Right lobe of liver (tissue), 6 donors: Measurements from ENCODE around the gene BCAR3. TPM values are rescaled to one million over a fixed set of nuclear protein-coding genes. Genes with fewer than 3 reads are reported as not detected.

Experiments
- ATAC-seq, 4 donors: fragments of 200-7000 bp; cut with Tn5 transposase; one replicate each; pipeline ENCODE4 v1.9.1; 2020; ENCODE audit warnings: mild to moderate bottlenecking in 4 of 4, moderate library complexity in 4 of 4
- DNase-seq, 3 donors: peaks; one replicate each; pipeline ENCODE4 v3.0.0-alpha.2; 2020
- H3K27ac ChIP-seq, 3 donors: fragments of 200-600 bp; one replicate each; pipeline ENCODE4 v1.8.0; 2022
- H3K27me3 ChIP-seq, 2 donors: fragments of 200-600 bp; one replicate each; pipeline ENCODE4 v1.8.0; 2022
- H3K36me3 ChIP-seq, 4 donors: fragments of 200-600 bp; sonication (generic) in 1 of 4; one replicate each; pipeline versions ENCODE4 v1.5.1 to v1.8.0; 2017 to 2022; ENCODE audit warnings: control low read depth in 1 of 4
- H3K4me1 ChIP-seq, 4 donors: fragments of 200-600 bp; sonication (generic) in 1 of 4; one replicate each; pipeline versions ENCODE4 v1.5.1 to v1.8.0; 2017 to 2022; ENCODE audit warnings: control low read depth in 1 of 4
- H3K4me3 ChIP-seq, 3 donors: fragments of 200-600 bp; one replicate each; pipeline ENCODE4 v1.8.0; 2022
- H3K9me3 ChIP-seq, 4 donors: fragments of 200-600 bp; sonication (generic) in 1 of 4; one replicate each; pipeline versions ENCODE4 v1.5.1 to v1.8.0; 2017 to 2022; ENCODE audit warnings: control low read depth in 1 of 4
- CTCF ChIP-seq, 4 donors: fragments of 200-600 bp in 3 of 4; fragments of 450-650 bp in 1 of 4; IDR thresholded peaks; one replicate each; pipeline versions ENCODE4 v1.5.1 to v1.8.0; 2016 to 2022; ENCODE audit warnings: antibody characterized with exemption in 4 of 4, mild to moderate bottlenecking in 2 of 4
- POLR2A ChIP-seq: fragments of 450-650 bp; IDR thresholded peaks from one replicate; pipeline ENCODE4 v1.6.1; 2017; ENCODE audit warnings: antibody characterized with exemption, mild to moderate bottlenecking
- WGBS: methylation state at CpG from one replicate; pipeline ENCODE4 v1.1.6; 2018; ENCODE audit warnings: low coverage, low lambda C conversion rate; ENCODE audit not compliant: insufficient coverage; ENCODE audit errors: missing lambda C conversion rate; 5-methylcytosine and 5-hydroxymethylcytosine counted together
- intact Hi-C, 2 donors: fragments of 100-400 bp; cut with DNase I; formaldehyde crosslinking; loops; one replicate each; pipeline versions ENCODE4 v1.11.2 to v1.14.1; 2022
- total RNA-seq, 6 experiments: library from RNA; depleted of rRNA in 2 of 6; stranded (reverse); fragments of >200 nt in 2 of 6; fragmentation: NEBNext Ultra II Directional in 3 of 6; extraction: Animal tissue kit (Norgen Biotek cat#: 25700) in 3 of 6; gene quantifications; one replicate each; pipeline versions ENCODE4 v1.1.0 to v1.2.4, GENCODE V29; 2016 to 2023
- donor health status: DM: no; HTN: yes; CAD: no.
- donor health status: DM: no; HTN: no; CAD: no.
- donor health status: DM: no; HTN: no; CAD: no.
- donor health status: DM: no; HTN: yes; CAD: no.
- donor health status: DM: no; HTN: yes; CAD: no.

Gene BCAR3
- total RNA-seq, 6 experiments from 2014 or later: 7.6 to 19.8 (median 12.9) TPM

- 100% methylated on average over 1 of the region's 1 CpG for WGBS
These were observed 32.7 kb upstream of the BCAR3 start for GRCh38 chr1:93714356-93714755.

GRCh38 chr1:93713341-93713740, 31.7 kb upstream of the BCAR3 start:
- ATAC-seq: no peak
- H3K4me3 ChIP-seq: no peak overlapping the region
- no peak overlapping the region for H3K27ac ChIP-seq
- TF ChIP-seq CTCF (IDR thresholded peaks at IDR 0.05): no peak
- TF ChIP-seq POLR2A: no peak
- peaks cover 0 to 5% (median 2%) of the 10 kb centered on the region in 4 donors for H3K4me1 ChIP-seq
- no peaks in the 10 kb centered on the region for H3K9me3 ChIP-seq
- H3K27me3 ChIP-seq: no peaks in the 10 kb centered on the region
- H3K36me3 ChIP-seq: no peaks in the 10 kb centered on the region
- no peak for DNase-seq
- intact Hi-C loops: no loop called here

More at GRCh38 chr1:93714356-93714755, 32.7 kb upstream of the BCAR3 start:
- H3K36me3 ChIP-seq: no peaks in the 10 kb centered on the region
- no peak for TF ChIP-seq POLR2A
- TF ChIP-seq CTCF (IDR thresholded peaks at IDR 0.05): no peak
- intact Hi-C loops: no loop called here
- H3K27me3 ChIP-seq: no peaks in the 10 kb centered on the region
- H3K4me3 ChIP-seq: no peak overlapping the region
- ATAC-seq (no peak), DNase-seq (no peak)
- no peaks in the 10 kb centered on the region for H3K9me3 ChIP-seq
- H3K27ac ChIP-seq: no peak overlapping the region
- H3K4me1 ChIP-seq: peaks cover 0 to 5% (median 2%) of the 10 kb centered on the region in 4 donors

GRCh38 chr1:93712741-93713140, 31.1 kb upstream of the BCAR3 start:
- WGBS: 88% methylated on average over 2 of the region's 2 CpGs
- H3K27me3 ChIP-seq: no peaks in the 10 kb centered on the region
- DNase-seq (no peak), ATAC-seq (no peak)
- H3K27ac ChIP-seq: no peak overlapping the region
- intact Hi-C loops: no loop called here
- no peak overlapping the region for H3K4me3 ChIP-seq
- no peaks in the 10 kb centered on the region for H3K36me3 ChIP-seq
- H3K9me3 ChIP-seq: no peaks in the 10 kb centered on the region
- TF ChIP-seq CTCF (IDR thresholded peaks at IDR 0.05) (no peak), POLR2A (no peak)
- H3K4me1 ChIP-seq: peaks cover 0 to 5% (median 2%) of the 10 kb centered on the region in 4 donors

- H3K27ac ChIP-seq: no peak overlapping the region
- H3K9me3 ChIP-seq: no peaks in the 10 kb centered on the region
- intact Hi-C loops: no loop called here
- DNase-seq (no peak), ATAC-seq (peak; percentile 53 to 65 (median 54))
- H3K27me3 ChIP-seq: no peaks in the 10 kb centered on the region
- TF ChIP-seq POLR2A (no peak), CTCF (IDR thresholded peaks at IDR 0.05) (no peak)
- no peak overlapping the region for H3K4me3 ChIP-seq
- 28% methylated on average over 7 of the region's 10 CpGs for WGBS
- no peaks in the 10 kb centered on the region for H3K36me3 ChIP-seq
- H3K4me1 ChIP-seq: peaks cover 0 to 5% (median 2%) of the 10 kb centered on the region in 4 donors
These were observed 29.1 kb upstream of the BCAR3 start for GRCh38 chr1:93710499-93711453.
